ENCODE results near the gene CDH8. TPM values are rescaled to one million over a fixed set of nuclear protein-coding genes. Genes with fewer than 3 reads are reported as not detected.

Gene CDH8
- total RNA-seq, 1 experiment from 2014 or later, result 11.1 TPM

- TF ChIP-seq, protein P1, sequence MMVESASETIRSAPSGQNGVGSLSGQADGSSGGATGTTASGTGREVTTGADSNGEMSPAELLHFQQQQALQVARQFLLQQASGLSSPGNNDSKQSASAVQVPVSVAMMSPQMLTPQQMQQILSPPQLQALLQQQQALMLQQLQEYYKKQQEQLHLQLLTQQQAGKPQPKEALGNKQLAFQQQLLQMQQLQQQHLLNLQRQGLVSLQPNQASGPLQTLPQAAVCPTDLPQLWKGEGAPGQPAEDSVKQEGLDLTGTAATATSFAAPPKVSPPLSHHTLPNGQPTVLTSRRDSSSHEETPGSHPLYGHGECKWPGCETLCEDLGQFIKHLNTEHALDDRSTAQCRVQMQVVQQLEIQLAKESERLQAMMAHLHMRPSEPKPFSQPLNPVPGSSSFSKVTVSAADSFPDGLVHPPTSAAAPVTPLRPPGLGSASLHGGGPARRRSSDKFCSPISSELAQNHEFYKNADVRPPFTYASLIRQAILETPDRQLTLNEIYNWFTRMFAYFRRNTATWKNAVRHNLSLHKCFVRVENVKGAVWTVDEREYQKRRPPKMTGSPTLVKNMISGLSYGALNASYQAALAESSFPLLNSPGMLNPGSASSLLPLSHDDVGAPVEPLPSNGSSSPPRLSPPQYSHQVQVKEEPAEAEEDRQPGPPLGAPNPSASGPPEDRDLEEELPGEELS (CRISPR knock-in tag; IDR thresholded peaks at IDR 0.05), result no peak
- TF ChIP-seq ATF6 (CRISPR knock-in tag; IDR thresholded peaks at IDR 0.05) (no peak), USF1 (CRISPR knock-in tag; IDR thresholded peaks at IDR 0.05) (no peak), ZNF138 (CRISPR knock-in tag; conservative IDR thresholded peaks at IDR 0.05) (no peak), AFF4 (CRISPR knock-in tag; IDR thresholded peaks at IDR 0.05; ENCODE audit: borderline replicate concordance) (no peak), PRRX2 (CRISPR knock-in tag; IDR thresholded peaks at IDR 0.05) (no peak), FOXP1 (CRISPR knock-in tag; IDR thresholded peaks at IDR 0.05; ENCODE audit: borderline replicate concordance) (no peak), HMGA2 (CRISPR knock-in tag; IDR thresholded peaks at IDR 0.05) (no peak), TEAD1 (CRISPR knock-in tag; IDR thresholded peaks at IDR 0.05) (no peak)
These were observed 127.2 kb downstream of the CDH8 start (continued) for GRCh38 chr16:61909074-61909473.

- ChIA-PET POLR2A (no interaction called here), CTCF (no interaction called here)
These were observed 127.8 kb downstream of the CDH8 start for GRCh38 chr16:61908426-61908825.

More at GRCh38 chr16:61908426-61908825, 127.8 kb downstream of the CDH8 start:
- Mint-ChIP-seq H3K4me1 (no peaks in the 10 kb centered on the region), H3K27me3 (ENCODE audit: low read depth) (no peaks in the 10 kb centered on the region), H3K4me3 (no peak overlapping the region), H3K36me3 (peaks cover 24% of the 10 kb centered on the region), H3K9me3 (peaks cover 29% of the 10 kb centered on the region), H3K27ac (no peak overlapping the region)
- TF ChIP-seq PRRX2 (CRISPR knock-in tag; IDR thresholded peaks at IDR 0.05) (no peak), ERG (CRISPR knock-in tag; IDR thresholded peaks at IDR 0.05) (no peak), ZNF396 (CRISPR knock-in tag; IDR thresholded peaks at IDR 0.05; ENCODE audit: borderline replicate concordance) (no peak), ZNF121 (CRISPR knock-in tag; IDR thresholded peaks at IDR 0.05) (no peak), PRDM15 (CRISPR knock-in tag; IDR thresholded peaks at IDR 0.05) (no peak)
- TF ChIP-seq, protein P2, sequence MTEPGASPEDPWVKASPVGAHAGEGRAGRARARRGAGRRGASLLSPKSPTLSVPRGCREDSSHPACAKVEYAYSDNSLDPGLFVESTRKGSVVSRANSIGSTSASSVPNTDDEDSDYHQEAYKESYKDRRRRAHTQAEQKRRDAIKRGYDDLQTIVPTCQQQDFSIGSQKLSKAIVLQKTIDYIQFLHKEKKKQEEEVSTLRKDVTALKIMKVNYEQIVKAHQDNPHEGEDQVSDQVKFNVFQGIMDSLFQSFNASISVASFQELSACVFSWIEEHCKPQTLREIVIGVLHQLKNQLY (CRISPR knock-in tag; IDR thresholded peaks at IDR 0.05), result no peak
- DNase-seq (ENCODE audit: low spot score) (no peak), ATAC-seq (no peak)
